CD4-positive, alpha-beta T cell (primary cell): ENCODE measurements around the gene TACR1. TPM values are rescaled to one million over a fixed set of nuclear protein-coding genes. Genes with fewer than 3 reads are reported as not detected.

Experiments used
- ATAC-seq: fragments of 200-7000 bp; cut with Tn5 transposase; one replicate; pipeline ENCODE4 v1.10.0; 2022; ENCODE audit warnings: mild to moderate bottlenecking; ENCODE audit not compliant: poor library complexity
- CTCF ChIA-PET: fragments of 350-600 bp; sonication (Branson Sonifier 250); formaldehyde crosslinking; loops from one replicate; lab custom pipeline; 2021; ENCODE audit warnings: antibody characterized with exemption, inconsistent platforms; lab: Charles Lee
- POLR2A ChIA-PET: fragments of 350-600 bp; sonication (Branson Sonifier 250); formaldehyde crosslinking; loops from one replicate; lab custom pipeline; 2021; ENCODE audit warnings: antibody characterized with exemption, inconsistent platforms; lab: Charles Lee
- DNase-seq, 14 experiments: peaks; one replicate each; pipeline ENCODE4 v3.0.0-alpha.2; 2013 to 2020; ENCODE audit warnings: mixed read lengths in 2 of 14
- H3K27ac ChIP-seq, 2 donors: one replicate each; pipeline versions ENCODE4 v1.5.1 to v1.7.0; 2013; ENCODE audit warnings: low read length in 2 of 2, low read depth in 1 of 2, mild to moderate bottlenecking in 1 of 2
- H3K27me3 ChIP-seq, 2 experiments: 1 replicate in 1 of 2; 2 replicates in 1 of 2; pipeline versions ENCODE4 v1.6.1 to v1.7.0; 2013; ENCODE audit warnings: low read length in 2 of 2, control low read depth in 1 of 2, mild to moderate bottlenecking in 1 of 2, moderate library complexity in 1 of 2; ENCODE audit not compliant: insufficient read depth in 2 of 2, control insufficient read depth in 1 of 2
- H3K36me3 ChIP-seq: one replicate; pipeline ENCODE4 v1.6.1; 2013; ENCODE audit warnings: low read length, control low read depth; ENCODE audit not compliant: insufficient read depth
- H3K4me1 ChIP-seq: one replicate; pipeline ENCODE4 v1.6.1; 2013; ENCODE audit warnings: low read length, control low read depth; ENCODE audit not compliant: insufficient read depth
- H3K4me3 ChIP-seq: one replicate; pipeline ENCODE4 v1.5.1; 2013; ENCODE audit warnings: mild to moderate bottlenecking, low read length, moderate library complexity
- H3K9me3 ChIP-seq, 2 experiments: 1 replicate in 1 of 2; 2 replicates in 1 of 2; pipeline versions ENCODE4 v1.6.1 to v1.7.0; 2013; ENCODE audit warnings: low read length in 2 of 2, mild to moderate bottlenecking in 2 of 2, control low read depth in 1 of 2, moderate library complexity in 1 of 2; ENCODE audit not compliant: control insufficient read depth in 1 of 2, insufficient read depth in 1 of 2
- H3K27ac Mint-ChIP-seq: one replicate; pipeline ENCODE4 v1.8.0; 2020; ENCODE audit warnings: mixed read lengths
- H3K27me3 Mint-ChIP-seq: one replicate; pipeline ENCODE4 v1.8.0; 2021; ENCODE audit warnings: mixed read lengths
- H3K36me3 Mint-ChIP-seq: one replicate; pipeline ENCODE4 v1.8.0; 2021; ENCODE audit warnings: low read depth, mixed read lengths
- H3K4me1 Mint-ChIP-seq: one replicate; pipeline ENCODE4 v1.8.0; 2021; ENCODE audit warnings: low read depth, mixed read lengths
- H3K4me3 Mint-ChIP-seq: one replicate; pipeline ENCODE4 v1.8.0; 2020; ENCODE audit warnings: mild to moderate bottlenecking, mixed read lengths
- H3K9me3 Mint-ChIP-seq: one replicate; pipeline ENCODE4 v1.8.0; 2020; ENCODE audit warnings: mixed read lengths
- CTCF ChIP-seq: fragments of 200-600 bp; IDR thresholded peaks from one replicate; pipeline ENCODE4 v1.8.0; 2022; ENCODE audit warnings: antibody characterized with exemption, mild to moderate bottlenecking
- intact Hi-C, 2 experiments: fragments of 100-400 bp; cut with DNase I in 1 of 2; cut with micrococcal nuclease in 1 of 2; formaldehyde crosslinking; loops; one replicate each; pipeline versions ENCODE4 v1.15.1 to v1.9.0; 2023 to 2025; cut with DNase I, micrococcal nuclease
- total RNA-seq, 174 experiments: library from RNA in 2 of 174; stranded (reverse) in 2 of 174; gene quantifications; one replicate each; pipeline ENCODE4 v1.2.3 and lab custom pipeline; 2021 to 2026

The TACR1 gene
- total RNA-seq, 2 experiments from 2014 or later: 0.14 TPM; not detected in 1

GRCh38 chr2:75134860-75135259 lies 64.5 kb downstream of the TACR1 start:
- Mint-ChIP-seq H3K4me1 (no peaks in the 10 kb centered on the region), H3K4me3 (no peak overlapping the region), H3K27ac (no peak overlapping the region), H3K36me3 (no peaks in the 10 kb centered on the region), H3K9me3 (no peaks in the 10 kb centered on the region), H3K27me3 (peaks cover 4% of the 10 kb centered on the region)
- Histone ChIP-seq H3K4me1 (no peaks in the 10 kb centered on the region), H3K27ac (no peak overlapping the region), H3K27me3 (no peaks in the 10 kb centered on the region), H3K36me3 (no peaks in the 10 kb centered on the region), H3K4me3 (no peak overlapping the region), H3K9me3 (no peaks in the 10 kb centered on the region)
- TF ChIP-seq CTCF: no peak
- intact Hi-C loops: no loop called here
- ChIA-PET CTCF (no interaction called here), POLR2A (no interaction called here)
- ATAC-seq (no peak), DNase-seq (no peak)

- Histone ChIP-seq H3K9me3 (no peaks in the 10 kb centered on the region), H3K36me3 (no peaks in the 10 kb centered on the region), H3K4me1 (no peaks in the 10 kb centered on the region), H3K27ac (no peak overlapping the region), H3K4me3 (no peak overlapping the region), H3K27me3 (no peaks in the 10 kb centered on the region)
- no peak for TF ChIP-seq CTCF
- Mint-ChIP-seq H3K4me1 (no peaks in the 10 kb centered on the region), H3K27me3 (peaks cover 4% of the 10 kb centered on the region), H3K36me3 (no peaks in the 10 kb centered on the region), H3K4me3 (no peak overlapping the region), H3K27ac (no peak overlapping the region), H3K9me3 (no peaks in the 10 kb centered on the region)
- ATAC-seq: no peak
- intact Hi-C loops: no loop called here
- ChIA-PET CTCF (no interaction called here), POLR2A (no interaction called here)
- DNase-seq: no peak
These were observed 65.4 kb downstream of the TACR1 start for GRCh38 chr2:75133621-75134570.

GRCh38 chr2:75130171-75130570 lies 69.1 kb downstream of the TACR1 start:
- no peaks in the 10 kb centered on the region for H3K36me3 ChIP-seq
- H3K4me3 Mint-ChIP-seq: no peak overlapping the region
- intact Hi-C loops: no loop called here
- CTCF ChIA-PET: no interaction called here
- no peak overlapping the region for H3K4me3 ChIP-seq
- no peaks in the 10 kb centered on the region for H3K9me3 ChIP-seq
- peaks cover 2% of the 10 kb centered on the region for H3K9me3 Mint-ChIP-seq
- DNase-seq (no peak), ATAC-seq (no peak)
- H3K4me1 Mint-ChIP-seq: no peaks in the 10 kb centered on the region
- H3K36me3 Mint-ChIP-seq: no peaks in the 10 kb centered on the region
- POLR2A ChIA-PET: no interaction called here
- no peak overlapping the region for H3K27ac ChIP-seq
- no peaks in the 10 kb centered on the region for H3K27me3 Mint-ChIP-seq
- TF ChIP-seq CTCF: no peak
- H3K27ac Mint-ChIP-seq: no peak overlapping the region
- H3K27me3 ChIP-seq: no peaks in the 10 kb centered on the region
- H3K4me1 ChIP-seq: no peaks in the 10 kb centered on the region
